K562 (cell line): ENCODE results near the gene ANAPC5.
"Not testable (repeated sequence)": the region's sequence is repeated elsewhere in the genome, so short reads cannot be mapped to it uniquely, and the experiment has no call there.

Experiments used
- FOS ChIP-seq: IDR thresholded peaks from 3 replicates; pipeline ENCODE4 v1.6.1; 2011; ENCODE audit not compliant: insufficient read length; ENCODE audit errors: extremely low read depth
- FOXK1 ChIP-seq: sonication (generic); formaldehyde crosslinking; IDR thresholded peaks from 2 replicates; pipeline ENCODE4 v1.8.0; 2022; ENCODE audit warnings: missing genetic modification reagents, mild to moderate bottlenecking, borderline replicate concordance
- HIVEP1 ChIP-seq: fragments of 250-450 bp; sonication (Bioruptor Pico); IDR thresholded peaks from 2 replicates; pipeline ENCODE4 v1.4.0; 2020; ENCODE audit warnings: mild to moderate bottlenecking
- JUN ChIP-seq, 2 experiments: sonication (generic) in 1 of 2; formaldehyde crosslinking in 1 of 2; IDR thresholded peaks; 2 replicates each; pipeline versions ENCODE4 v1.6.1 to v1.8.0; 2012 to 2022; ENCODE audit warnings: borderline replicate concordance in 2 of 2, mild to moderate bottlenecking in 2 of 2, improper control_type of control experiment in 1 of 2, low read depth in 1 of 2, low read length in 1 of 2, missing genetic modification reagents in 1 of 2
- POLR2A ChIP-seq: fragments of 450-650 bp; conservative IDR thresholded peaks from 2 replicates; pipeline ENCODE4 v1.6.1; 2016
- SIRT6 ChIP-seq: IDR thresholded peaks from one replicate; pipeline ENCODE4 v1.6.1; 2012; ENCODE audit warnings: low read depth, mild to moderate bottlenecking, control low read depth, inconsistent platforms, low read length, moderate library complexity
- TCF3 ChIP-seq: sonication (generic); formaldehyde crosslinking; IDR thresholded peaks from 2 replicates; pipeline ENCODE4 v1.4.0; 2020; ENCODE audit warnings: mild to moderate bottlenecking, missing genetic modification reagents
- TF ChIP-seq, protein P1 (sequence below): sonication (generic); formaldehyde crosslinking; IDR thresholded peaks from 2 replicates; pipeline ENCODE4 v1.8.1; 2023; ENCODE audit warnings: mild to moderate bottlenecking, missing genetic modification reagents
- TF ChIP-seq, protein P2 (sequence below), 3 experiments: IDR thresholded peaks in 2 of 3; conservative IDR thresholded peaks in 1 of 3; 2 replicates each; pipeline ENCODE4 v1.5.1; 2011 to 2012; ENCODE audit warnings: low read length in 3 of 3, mild to moderate bottlenecking in 3 of 3, control low read depth in 2 of 3, improper control_type of control experiment in 1 of 3, inconsistent platforms in 1 of 3, low read depth in 1 of 3, mixed read lengths in 1 of 3, moderate library complexity in 1 of 3; ENCODE audit not compliant: insufficient read depth in 2 of 3
- TF ChIP-seq, protein P3 (sequence below), 2 experiments: fragments of 450-650 bp in 1 of 2; sonication (generic) in 1 of 2; formaldehyde crosslinking in 1 of 2; IDR thresholded peaks in 1 of 2; conservative IDR thresholded peaks in 1 of 2; 2 replicates each; pipeline versions ENCODE4 v1.6.1 to v1.8.1; 2016 to 2023; ENCODE audit warnings: mild to moderate bottlenecking in 2 of 2, moderate library complexity in 2 of 2, inconsistent platforms in 1 of 2, missing genetic modification reagents in 1 of 2

DNA sequence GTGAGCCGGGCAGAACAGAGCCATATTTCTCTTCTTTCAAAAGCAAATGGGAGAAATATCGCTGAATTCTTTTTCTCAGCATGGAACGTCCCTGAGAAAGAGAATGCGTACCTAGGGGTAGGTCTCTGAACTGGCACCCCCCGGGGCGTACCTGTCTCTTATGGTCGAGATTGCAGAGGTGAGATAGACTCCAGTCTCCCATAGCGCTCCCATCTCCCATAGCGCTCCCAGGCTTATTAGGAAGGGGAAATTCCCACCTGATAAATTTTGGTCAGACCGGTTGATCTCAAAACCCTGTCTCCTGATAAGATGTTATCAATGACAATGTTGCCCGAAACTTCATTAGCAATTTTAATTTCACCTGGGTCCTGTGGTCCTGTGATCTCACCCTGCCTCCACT lies 71.7 kb downstream of the ANAPC5 start:
- not testable (repeated sequence) for TF ChIP-seq HIVEP1 (CRISPR knock-in tag); TCF3 (CRISPR knock-in tag); SIRT6; FOS; POLR2A; FOXK1 (CRISPR knock-in tag); JUN (IDR thresholded peaks at IDR 0.05; ENCODE audit: borderline replicate concordance, low read depth, low read length); JUN (CRISPR knock-in tag; IDR thresholded peaks at IDR 0.05; ENCODE audit: borderline replicate concordance)
- TF ChIP-seq, protein P1, sequence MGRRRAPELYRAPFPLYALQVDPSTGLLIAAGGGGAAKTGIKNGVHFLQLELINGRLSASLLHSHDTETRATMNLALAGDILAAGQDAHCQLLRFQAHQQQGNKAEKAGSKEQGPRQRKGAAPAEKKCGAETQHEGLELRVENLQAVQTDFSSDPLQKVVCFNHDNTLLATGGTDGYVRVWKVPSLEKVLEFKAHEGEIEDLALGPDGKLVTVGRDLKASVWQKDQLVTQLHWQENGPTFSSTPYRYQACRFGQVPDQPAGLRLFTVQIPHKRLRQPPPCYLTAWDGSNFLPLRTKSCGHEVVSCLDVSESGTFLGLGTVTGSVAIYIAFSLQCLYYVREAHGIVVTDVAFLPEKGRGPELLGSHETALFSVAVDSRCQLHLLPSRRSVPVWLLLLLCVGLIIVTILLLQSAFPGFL (CRISPR knock-in tag): not testable (repeated sequence)
- TF ChIP-seq, protein P2, sequence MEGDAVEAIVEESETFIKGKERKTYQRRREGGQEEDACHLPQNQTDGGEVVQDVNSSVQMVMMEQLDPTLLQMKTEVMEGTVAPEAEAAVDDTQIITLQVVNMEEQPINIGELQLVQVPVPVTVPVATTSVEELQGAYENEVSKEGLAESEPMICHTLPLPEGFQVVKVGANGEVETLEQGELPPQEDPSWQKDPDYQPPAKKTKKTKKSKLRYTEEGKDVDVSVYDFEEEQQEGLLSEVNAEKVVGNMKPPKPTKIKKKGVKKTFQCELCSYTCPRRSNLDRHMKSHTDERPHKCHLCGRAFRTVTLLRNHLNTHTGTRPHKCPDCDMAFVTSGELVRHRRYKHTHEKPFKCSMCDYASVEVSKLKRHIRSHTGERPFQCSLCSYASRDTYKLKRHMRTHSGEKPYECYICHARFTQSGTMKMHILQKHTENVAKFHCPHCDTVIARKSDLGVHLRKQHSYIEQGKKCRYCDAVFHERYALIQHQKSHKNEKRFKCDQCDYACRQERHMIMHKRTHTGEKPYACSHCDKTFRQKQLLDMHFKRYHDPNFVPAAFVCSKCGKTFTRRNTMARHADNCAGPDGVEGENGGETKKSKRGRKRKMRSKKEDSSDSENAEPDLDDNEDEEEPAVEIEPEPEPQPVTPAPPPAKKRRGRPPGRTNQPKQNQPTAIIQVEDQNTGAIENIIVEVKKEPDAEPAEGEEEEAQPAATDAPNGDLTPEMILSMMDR (IDR thresholded peaks at IDR 0.05 in 2 of 3, conservative IDR thresholded peaks at IDR 0.05 in 1 of 3; ENCODE audit: insufficient read depth in 2 of 3, low read depth in 1 of 3, low read length in 3 of 3): not testable (repeated sequence)
- TF ChIP-seq, protein P3, sequence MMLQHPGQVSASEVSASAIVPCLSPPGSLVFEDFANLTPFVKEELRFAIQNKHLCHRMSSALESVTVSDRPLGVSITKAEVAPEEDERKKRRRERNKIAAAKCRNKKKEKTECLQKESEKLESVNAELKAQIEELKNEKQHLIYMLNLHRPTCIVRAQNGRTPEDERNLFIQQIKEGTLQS (IDR thresholded peaks at IDR 0.05): not testable (repeated sequence)
- TF ChIP-seq, protein P3 (CRISPR knock-in tag; conservative IDR thresholded peaks at IDR 0.05): not testable (repeated sequence)
